ENCODE results near the gene NPAS3.

Gene NPAS3

GRCh38 chr14:33386140-33386539, 447.5 kb downstream of the NPAS3 start:
- H3K4me2 ChIP-seq (ENCODE audit: low read depth, low read length), result no peak overlapping the region
- no peak overlapping the region for H2AFZ ChIP-seq (ENCODE audit: low read length)
- H3K4me1 ChIP-seq (ENCODE audit: low read length), result no peaks in the 10 kb centered on the region
- TF ChIP-seq EZH2phosphoT487 (IDR thresholded peaks at IDR 0.05; ENCODE audit: low read length), result no peak
- no peak for TF ChIP-seq CTCF (IDR thresholded peaks at IDR 0.05; ENCODE audit: low read length)
- no peak for TF ChIP-seq EZH2 (optimal IDR thresholded peaks at IDR 0.05; ENCODE audit: low read depth, low read length)
- no peaks in the 10 kb centered on the region for H3K79me2 ChIP-seq (ENCODE audit: low read length)
- H3K27ac ChIP-seq (ENCODE audit: low read length), result no peak overlapping the region
- no peak overlapping the region for H3K9ac ChIP-seq (ENCODE audit: low read length)
- no peaks in the 10 kb centered on the region for H3K9me2 ChIP-seq (replicated peaks; ENCODE audit: insufficient read depth, low read length)
- no peak overlapping the region for H3K4me3 ChIP-seq (ENCODE audit: low read length)
- no peaks in the 10 kb centered on the region for H3K9me3 ChIP-seq (replicated peaks; ENCODE audit: insufficient read depth, low read length)
- H3F3A ChIP-seq (ENCODE audit: insufficient read depth, low read length), result no peaks in the 10 kb centered on the region
- DNase-seq, result no peak
- H4K20me1 ChIP-seq (ENCODE audit: insufficient read depth, low read length), result no peaks in the 10 kb centered on the region
- H3K36me3 ChIP-seq (replicated peaks; ENCODE audit: insufficient read depth, low read length), result no peaks in the 10 kb centered on the region
- H3K27me3 ChIP-seq (replicated peaks; ENCODE audit: insufficient read depth, low read length), result no peaks in the 10 kb centered on the region

- Histone ChIP-seq H2AFZ (ENCODE audit: low read length) (no peak overlapping the region), H3K36me3 (replicated peaks; ENCODE audit: insufficient read depth, low read length) (no peaks in the 10 kb centered on the region), H3K4me2 (ENCODE audit: low read depth, low read length) (no peak overlapping the region), H3K27me3 (replicated peaks; ENCODE audit: insufficient read depth, low read length) (no peaks in the 10 kb centered on the region), H4K20me1 (ENCODE audit: insufficient read depth, low read length) (no peaks in the 10 kb centered on the region), H3F3A (ENCODE audit: insufficient read depth, low read length) (no peaks in the 10 kb centered on the region), H3K27ac (ENCODE audit: low read length) (no peak overlapping the region), H3K4me1 (ENCODE audit: low read length) (no peaks in the 10 kb centered on the region), H3K9me2 (replicated peaks; ENCODE audit: insufficient read depth, low read length) (no peaks in the 10 kb centered on the region), H3K4me3 (ENCODE audit: low read length) (no peak overlapping the region), H3K9me3 (replicated peaks; ENCODE audit: insufficient read depth, low read length) (no peaks in the 10 kb centered on the region), H3K9ac (ENCODE audit: low read length) (no peak overlapping the region), H3K79me2 (ENCODE audit: low read length) (no peaks in the 10 kb centered on the region)
- no peak for DNase-seq
- TF ChIP-seq EZH2 (optimal IDR thresholded peaks at IDR 0.05; ENCODE audit: low read depth, low read length) (no peak), CTCF (IDR thresholded peaks at IDR 0.05; ENCODE audit: low read length) (no peak), EZH2phosphoT487 (IDR thresholded peaks at IDR 0.05; ENCODE audit: low read length) (no peak)
These were observed 448.1 kb downstream of the NPAS3 start for GRCh38 chr14:33386781-33387180.

- no peaks in the 10 kb centered on the region for H3F3A ChIP-seq (ENCODE audit: insufficient read depth, low read length)
- H4K20me1 ChIP-seq (ENCODE audit: insufficient read depth, low read length), result no peaks in the 10 kb centered on the region
- no peak overlapping the region for H3K4me3 ChIP-seq (ENCODE audit: low read length)
- H3K4me1 ChIP-seq (ENCODE audit: low read length), result no peaks in the 10 kb centered on the region
- H3K27me3 ChIP-seq (replicated peaks; ENCODE audit: insufficient read depth, low read length), result no peaks in the 10 kb centered on the region
- no peak overlapping the region for H3K4me2 ChIP-seq (ENCODE audit: low read depth, low read length)
- no peak overlapping the region for H3K27ac ChIP-seq (ENCODE audit: low read length)
- H2AFZ ChIP-seq (ENCODE audit: low read length), result no peak overlapping the region
- H3K9me2 ChIP-seq (replicated peaks; ENCODE audit: insufficient read depth, low read length), result no peaks in the 10 kb centered on the region
- no peak for TF ChIP-seq CTCF (IDR thresholded peaks at IDR 0.05; ENCODE audit: low read length)
- TF ChIP-seq EZH2 (optimal IDR thresholded peaks at IDR 0.05; ENCODE audit: low read depth, low read length), result no peak
- TF ChIP-seq EZH2phosphoT487 (IDR thresholded peaks at IDR 0.05; ENCODE audit: low read length), result no peak
- no peak for DNase-seq
- no peaks in the 10 kb centered on the region for H3K79me2 ChIP-seq (ENCODE audit: low read length)
- H3K36me3 ChIP-seq (replicated peaks; ENCODE audit: insufficient read depth, low read length), result no peaks in the 10 kb centered on the region
- H3K9me3 ChIP-seq (replicated peaks; ENCODE audit: insufficient read depth, low read length), result no peaks in the 10 kb centered on the region
- no peak overlapping the region for H3K9ac ChIP-seq (ENCODE audit: low read length)
These were observed 451.7 kb downstream of the NPAS3 start for GRCh38 chr14:33390335-33390734.
